NCI-H82 (cell line): ENCODE measurements around the gene EBF3.

ENCODE experiments used
- DNase-seq: peaks from one replicate; lab custom pipeline; 2025; lab: John Stamatoyannopoulos, UW

The EBF3 gene

GRCh38 chr10:129911451-129912165 lies 52.5 kb downstream of the EBF3 start:
- no peak for DNase-seq

GRCh38 chr10:129910861-129911260 lies 53.2 kb downstream of the EBF3 start:
- no peak for DNase-seq

GRCh38 chr10:129909531-129910256 lies 54.4 kb downstream of the EBF3 start:
- DNase-seq, result no peak

GRCh38 chr10:129909080-129909479 lies 55.0 kb downstream of the EBF3 start:
- DNase-seq, result no peak

- DNase-seq, result peak; percentile 56
Measured at GRCh38 chr10:129908406-129908805, 55.7 kb downstream of the EBF3 start.

- DNase-seq, result no peak
Measured at GRCh38 chr10:129905553-129905952, 58.5 kb downstream of the EBF3 start.

- no peak for DNase-seq
Measured at GRCh38 chr10:129904323-129904722, 59.8 kb downstream of the EBF3 start.

GRCh38 chr10:129901389-129902006 lies 62.6 kb downstream of the EBF3 start:
- no peak for DNase-seq

GRCh38 chr10:129900825-129901224 lies 63.2 kb downstream of the EBF3 start:
- no peak for DNase-seq

- no peak for DNase-seq
Measured at GRCh38 chr10:129899276-129900130, 64.6 kb downstream of the EBF3 start.

GRCh38 chr10:129898706-129899268 lies 65.3 kb downstream of the EBF3 start:
- DNase-seq, result peak; percentile 78

- peak; percentile 9 for DNase-seq
Measured at GRCh38 chr10:129897871-129898626, 66.0 kb downstream of the EBF3 start.

GRCh38 chr10:129896860-129897200 lies 67.2 kb downstream of the EBF3 start:
- no peak for DNase-seq

GRCh38 chr10:129896136-129896859 lies 67.8 kb downstream of the EBF3 start:
- no peak for DNase-seq

GRCh38 chr10:129895811-129896135 lies 68.3 kb downstream of the EBF3 start:
- DNase-seq, result no peak

- no peak for DNase-seq
Measured at GRCh38 chr10:129894698-129895097, 69.4 kb downstream of the EBF3 start.

- DNase-seq, result peak; percentile 25
Measured at GRCh38 chr10:129893104-129894089, 70.7 kb downstream of the EBF3 start.

GRCh38 chr10:129892548-129893052 lies 71.5 kb downstream of the EBF3 start:
- no peak for DNase-seq

- DNase-seq, result no peak
Measured at GRCh38 chr10:129891806-129892205, 72.3 kb downstream of the EBF3 start.
